ENCODE measurements around the gene DNAH2. TPM values are rescaled to one million over a fixed set of nuclear protein-coding genes. Genes with fewer than 3 reads are reported as not detected.

The DNAH2 gene
- total RNA-seq, 4 donors from 2014 or later: under 0.01 to 0.10 (median 0.05) TPM; not detected in 1

GRCh38 chr17:7818746-7819645 lies 101.5 kb downstream of the DNAH2 start:
- DNase-seq (ENCODE audit: low spot score in 2 of 2): no peak
- WGBS, 2 donors: 81 to 85% methylated on average over 27 of the region's 27 CpGs
- TF ChIP-seq POLR2A (IDR thresholded peaks at IDR 0.05) (no peak), CTCF (IDR thresholded peaks at IDR 0.05) (no peak)
- no peak overlapping the region for H3K4me3 ChIP-seq (ENCODE audit: low read depth, poor library complexity, severe bottlenecking)
- intact Hi-C loops (cut with DNase I; ENCODE audit: low total_unique reads): loop anchor here (10.0 kb wide), 1 partner anchor 74 kb away; no protein-coding TSS in a partner anchor

GRCh38 chr17:7820231-7820630 lies 102.7 kb downstream of the DNAH2 start:
- no peak overlapping the region for H3K4me3 ChIP-seq (ENCODE audit: low read depth, poor library complexity, severe bottlenecking)
- DNase-seq (ENCODE audit: low spot score in 2 of 2): no peak
- WGBS, 2 donors: 81 to 88% methylated on average over 5 of the region's 5 CpGs
- TF ChIP-seq POLR2A (IDR thresholded peaks at IDR 0.05) (no peak), CTCF (IDR thresholded peaks at IDR 0.05) (no peak)
- intact Hi-C loops (cut with DNase I; ENCODE audit: low total_unique reads): no loop called here

- intact Hi-C loops (cut with DNase I; ENCODE audit: low total_unique reads): no loop called here
- DNase-seq (ENCODE audit: low spot score in 2 of 2): no peak
Measured at GRCh38 chr17:7822126-7822525, 104.6 kb downstream of the DNAH2 start.

GRCh38 chr17:7823581-7824001 lies 106.0 kb downstream of the DNAH2 start:
- peak in 1 of 2 donors; percentile 79 for DNase-seq (ENCODE audit: low spot score in 2 of 2)
- WGBS, 2 donors: 80 to 83% methylated on average over 20 of the region's 20 CpGs
- intact Hi-C loops (cut with DNase I; ENCODE audit: low total_unique reads): no loop called here
- H3K4me3 ChIP-seq (ENCODE audit: low read depth, poor library complexity, severe bottlenecking): no peak overlapping the region
- TF ChIP-seq CTCF (IDR thresholded peaks at IDR 0.05) (no peak), POLR2A (IDR thresholded peaks at IDR 0.05) (no peak)

More at GRCh38 chr17:7822126-7822525, 104.6 kb downstream of the DNAH2 start:
- no peak overlapping the region for H3K4me3 ChIP-seq (ENCODE audit: low read depth, poor library complexity, severe bottlenecking)
- TF ChIP-seq CTCF (IDR thresholded peaks at IDR 0.05) (no peak), POLR2A (IDR thresholded peaks at IDR 0.05) (no peak)
- 71 to 82% methylated on average over 14 of the region's 14 CpGs for WGBS, 2 donors

GRCh38 chr17:7824021-7824924 lies 106.7 kb downstream of the DNAH2 start:
- TF ChIP-seq CTCF (IDR thresholded peaks at IDR 0.05) (no peak), POLR2A (IDR thresholded peaks at IDR 0.05) (no peak)
- 72 to 75% methylated on average over 9 of the region's 9 CpGs for WGBS, 2 donors
- intact Hi-C loops (cut with DNase I; ENCODE audit: low total_unique reads): no loop called here
- peak in 1 of 2 donors; percentile 74 for DNase-seq (ENCODE audit: low spot score in 2 of 2)
- H3K4me3 ChIP-seq (ENCODE audit: low read depth, poor library complexity, severe bottlenecking): no peak overlapping the region
